ENCODE measurements around the gene KRTAP12-1. TPM values are rescaled to one million over a fixed set of nuclear protein-coding genes. Genes with fewer than 3 reads are reported as not detected.
A peak's percentile ranks its signal among the peaks of the same experiment; 100 is the strongest.

The KRTAP12-1 gene
- total and polyA plus RNA-seq, 8 donors, result 2.0 TPM; not detected in 7

DNA sequence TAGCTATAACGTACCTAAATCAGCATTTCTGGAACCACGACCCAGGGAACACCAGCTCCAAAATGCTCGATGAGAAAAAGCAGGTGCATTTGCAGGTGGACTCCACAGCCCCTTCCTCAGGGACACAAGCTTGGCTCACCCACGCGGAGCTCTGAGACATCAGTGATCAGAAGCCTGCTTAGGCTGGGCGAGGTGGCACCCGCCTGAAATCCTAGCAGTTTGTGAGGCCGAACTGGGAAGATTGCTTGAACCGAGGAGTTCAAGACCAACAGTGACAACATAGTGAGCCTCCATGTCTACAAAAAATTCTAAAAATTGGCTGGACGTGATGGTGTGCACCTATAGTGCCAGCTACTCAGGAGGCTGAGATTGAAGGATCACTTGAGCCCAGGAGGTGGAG is 31.9 kb upstream of the KRTAP12-1 start:
- 76 to 89% (median 88%) methylated on average over 10 of the region's 10 CpGs for WGBS, 5 donors
- no peak overlapping the region for H3K4me3 ChIP-seq
- H3K4me1 ChIP-seq, result peaks cover 5 to 36% (median 14%) of the 10 kb centered on the region in 4 donors
- H3K9me3 ChIP-seq, result no peaks in the 10 kb centered on the region
- peak in 1 of 2 donors; percentile 8 for DNase-seq
- peaks cover 19 to 84% (median 63%) of the 10 kb centered on the region in 3 donors for H3K27me3 ChIP-seq
- H3K36me3 ChIP-seq, result no peaks in the 10 kb centered on the region
- no peak for TF ChIP-seq EP300 (IDR thresholded peaks at IDR 0.05)
- no peak for TF ChIP-seq POLR2A (IDR thresholded peaks at IDR 0.05)
- TF ChIP-seq CTCF (IDR thresholded peaks at IDR 0.05), result no peak
- TF ChIP-seq POLR2AphosphoS5 (IDR thresholded peaks at IDR 0.05), result no peak
- no peak overlapping the region for H3K27ac ChIP-seq
- intact Hi-C loops (cut with DNase I; ENCODE audit: low total_unique reads), result no loop called here

- H3K4me1 ChIP-seq, result peaks cover 5 to 37% (median 14%) of the 10 kb centered on the region in 4 donors
- no peak overlapping the region for H3K27ac ChIP-seq
- H3K9me3 ChIP-seq, result no peaks in the 10 kb centered on the region
- WGBS, 5 donors, result 47 to 55% (median 51%) methylated on average over 8 to 9 of the region's 9 CpGs
- intact Hi-C loops (cut with DNase I; ENCODE audit: low total_unique reads), result no loop called here
- peak in 1 of 2 donors; percentile 13 for DNase-seq
- H3K36me3 ChIP-seq, result no peaks in the 10 kb centered on the region
- TF ChIP-seq POLR2AphosphoS5 (IDR thresholded peaks at IDR 0.05) (no peak), EP300 (IDR thresholded peaks at IDR 0.05) (no peak), CTCF (IDR thresholded peaks at IDR 0.05) (no peak)
- H3K27me3 ChIP-seq, result peaks cover 19 to 84% (median 63%) of the 10 kb centered on the region in 3 donors
- H3K4me3 ChIP-seq, result no peak overlapping the region
Measured at GRCh38 chr21:44713130-44713529, 31.2 kb upstream of the KRTAP12-1 start.

DNA sequence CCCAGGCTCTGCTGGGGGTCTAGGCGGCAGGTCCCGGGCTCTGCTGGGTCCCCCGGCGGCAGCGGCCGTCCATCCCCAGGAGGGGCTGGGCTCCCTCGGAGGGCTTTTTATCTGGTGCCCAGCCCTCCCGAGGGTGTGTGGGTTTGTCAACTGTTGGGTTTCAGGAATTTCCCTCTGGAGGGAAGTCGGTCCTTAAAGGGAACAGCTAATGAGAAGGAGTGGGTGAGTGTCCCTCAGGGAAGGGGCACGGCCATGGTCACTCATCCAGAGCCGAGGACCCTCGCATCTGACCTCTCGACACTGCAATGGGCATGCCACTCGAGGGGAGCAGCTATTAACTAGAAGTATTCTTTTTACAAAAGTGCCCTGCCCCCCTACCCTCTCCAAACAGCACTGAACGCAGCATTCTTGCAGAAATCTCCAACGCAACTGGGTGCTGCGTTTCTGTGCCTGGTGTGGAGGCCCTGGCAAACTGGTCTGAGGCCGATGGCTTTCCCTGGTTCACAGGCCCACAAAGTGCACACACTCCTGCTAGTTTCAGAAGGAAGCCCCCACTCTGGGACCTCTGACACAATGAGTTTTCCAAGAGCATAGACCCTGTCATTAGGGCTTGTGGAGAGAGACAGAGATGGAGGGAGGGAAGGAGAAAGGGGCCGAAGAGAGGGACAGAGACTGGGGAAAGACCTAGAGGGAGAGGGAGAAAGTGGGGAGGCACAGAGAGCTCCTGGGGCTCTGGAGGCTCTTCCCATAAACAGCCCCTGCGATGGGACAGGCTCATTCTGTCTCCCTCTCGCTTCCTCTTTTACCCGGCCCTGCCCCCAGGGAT is 30.5 kb upstream of the KRTAP12-1 start:
- H3K36me3 ChIP-seq, result no peaks in the 10 kb centered on the region
- H3K4me1 ChIP-seq, result peaks cover 5 to 38% (median 14%) of the 10 kb centered on the region in 4 donors
- intact Hi-C loops (cut with DNase I; ENCODE audit: low total_unique reads), result no loop called here
- WGBS, 5 donors, result 13 to 24% (median 21%) methylated on average over 16 to 22 of the region's 22 CpGs
- peaks cover 19 to 89% (median 69%) of the 10 kb centered on the region in 3 donors for H3K27me3 ChIP-seq
- TF ChIP-seq CTCF (IDR thresholded peaks at IDR 0.05), result no peak
- TF ChIP-seq EP300 (IDR thresholded peaks at IDR 0.05), result no peak
- no peak for DNase-seq
- no peaks in the 10 kb centered on the region for H3K9me3 ChIP-seq
- no peak overlapping the region for H3K4me3 ChIP-seq
- H3K27ac ChIP-seq, result no peak overlapping the region

DNA sequence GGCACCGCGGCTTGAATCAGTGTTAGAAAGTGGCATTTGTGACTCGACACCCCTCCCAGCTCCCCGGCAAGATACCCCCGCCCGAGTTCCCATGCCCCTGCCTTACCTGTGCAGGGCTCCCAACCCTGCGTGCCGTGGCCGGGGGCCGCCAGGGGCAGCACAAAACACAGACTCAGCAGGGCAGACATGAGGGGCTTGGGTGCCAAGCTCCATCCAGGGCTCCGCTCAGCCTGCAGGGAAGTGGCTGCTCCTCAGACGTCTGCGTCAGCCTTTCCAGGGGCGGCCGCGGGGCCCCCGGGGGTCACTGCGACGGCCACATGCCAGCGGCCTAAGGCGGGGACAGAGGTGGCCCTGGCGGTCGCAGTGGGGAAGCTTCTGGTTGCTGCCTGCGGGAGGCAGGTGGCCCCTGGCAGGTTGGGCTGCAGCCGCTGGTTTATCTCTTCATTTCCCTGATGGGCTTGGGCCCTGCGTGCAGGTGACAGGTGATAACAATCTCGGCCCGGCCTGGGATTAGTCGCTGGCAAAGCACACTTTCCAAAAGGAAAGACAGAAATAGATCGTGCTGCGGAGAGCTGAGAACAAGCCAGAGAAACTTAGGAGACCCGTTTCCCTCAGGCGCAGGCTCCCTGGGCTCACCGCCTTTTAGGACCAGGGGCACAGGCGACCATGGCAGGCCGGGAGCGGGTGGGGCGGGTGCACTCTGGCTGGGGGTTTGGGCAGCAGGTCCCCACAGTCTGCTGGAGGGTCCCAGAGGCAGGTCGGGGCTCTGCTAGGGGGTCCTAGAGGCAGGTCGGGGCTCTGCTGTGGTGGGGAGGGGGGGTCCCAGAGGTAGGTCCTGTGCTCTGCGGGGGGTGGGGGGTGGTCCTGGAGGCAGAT is 29.6 kb upstream of the KRTAP12-1 start, which contains the start of gene TSPEAR:
TSS of gene TSPEAR (minus strand) at position 246 of the 876 bp plus-strand sequence. CDS start at position 188, 58 bp downstream.
- Histone ChIP-seq H3K9me3 (peaks cover 0 to 2% (median under 1%) of the 10 kb centered on the region in 4 donors), H3K36me3 (no peaks in the 10 kb centered on the region), H3K4me1 (peaks cover 5 to 40% (median 14%) of the 10 kb centered on the region in 4 donors), H3K4me3 (peak within 1 kb of the TSS in 2 of 4 donors; percentile 5 to 19), H3K27ac (no peak within 1 kb of the TSS), H3K27me3 (peaks cover 27 to 98% (median 77%) of the 10 kb centered on the region in 3 donors)
- intact Hi-C loops (cut with DNase I; ENCODE audit: low total_unique reads), result no loop called here
- no peak for TF ChIP-seq POLR2A (IDR thresholded peaks at IDR 0.05)
- no peak for TF ChIP-seq EP300 (IDR thresholded peaks at IDR 0.05)
- no peak for TF ChIP-seq CTCF (IDR thresholded peaks at IDR 0.05)
- no peak for TF ChIP-seq POLR2AphosphoS5 (IDR thresholded peaks at IDR 0.05)
- 1 to 3% (median 2%) methylated on average over 23 to 41 of the region's 41 CpGs for WGBS, 5 donors
- DNase-seq, result peak in 1 of 2 donors; percentile 52

Data from stomach (tissue), 9 donors.